Stimulated activated CD8-positive, alpha-beta memory T cell treated with anti-CD3 and anti-CD28 coated beads, Interleukin-4, amount 100 ng/mL, for 48 hours (primary cell): Measurements from ENCODE around the gene AK5.
"Not testable (repeated sequence)": the region's sequence is repeated elsewhere in the genome, so short reads cannot be mapped to it uniquely, and the experiment has no call there.

Source experiments
- DNase-seq: peaks from one replicate; pipeline ENCODE4 v3.0.0-alpha.2; 2020

AK5 gene

GRCh38 chr1:77513839-77514763, 232.3 kb downstream of the AK5 start:
- no peak for DNase-seq

- DNase-seq = no peak
Measured at GRCh38 chr1:77514921-77515776, 233.3 kb downstream of the AK5 start.

- DNase-seq = no peak
Measured at GRCh38 chr1:77516106-77516505, 234.3 kb downstream of the AK5 start.

- no peak for DNase-seq
Measured at GRCh38 chr1:77524038-77524437, 242.2 kb downstream of the AK5 start.

GRCh38 chr1:77531149-77531548, 249.3 kb downstream of the AK5 start:
- not testable (repeated sequence) for DNase-seq

- not testable (repeated sequence) for DNase-seq
Measured at GRCh38 chr1:77531596-77532280, 249.9 kb downstream of the AK5 start.

GRCh38 chr1:77532641-77533040, 250.8 kb downstream of the AK5 start:
- DNase-seq = no peak

GRCh38 chr1:77533660-77534305, 252.0 kb downstream of the AK5 start:
- DNase-seq = peak; percentile 68

GRCh38 chr1:77534456-77534855, 252.6 kb downstream of the AK5 start:
- no peak for DNase-seq

GRCh38 chr1:77536813-77537212, 255.0 kb downstream of the AK5 start:
- no peak for DNase-seq

GRCh38 chr1:77538956-77539518, 257.2 kb downstream of the AK5 start:
- DNase-seq = no peak

- no peak for DNase-seq
Measured at GRCh38 chr1:77539519-77540142, 257.8 kb downstream of the AK5 start.

GRCh38 chr1:77540501-77541161, 258.8 kb downstream of the AK5 start:
- no peak for DNase-seq

- no peak for DNase-seq
Measured at GRCh38 chr1:77541162-77541545, 259.3 kb downstream of the AK5 start.

- no peak for DNase-seq
Measured at GRCh38 chr1:77542813-77543420, 261.1 kb downstream of the AK5 start.

GRCh38 chr1:77543822-77544448, 262.1 kb downstream of the AK5 start:
- DNase-seq = no peak

GRCh38 chr1:77544845-77545244, 263.0 kb downstream of the AK5 start:
- no peak for DNase-seq

- DNase-seq = no peak
Measured at GRCh38 chr1:77545970-77546369, 264.2 kb downstream of the AK5 start.

- DNase-seq = no peak
Measured at GRCh38 chr1:77546890-77547289, 265.1 kb downstream of the AK5 start.

GRCh38 chr1:77548285-77548684, 266.5 kb downstream of the AK5 start:
- no peak for DNase-seq
